HCT116 (cell line): ENCODE results near the gene EFCAB5. TPM values are rescaled to one million over a fixed set of nuclear protein-coding genes. Genes with fewer than 3 reads are reported as not detected.

ENCODE experiments used
- ATAC-seq: fragments of 200-7000 bp; cut with Tn5 transposase; 2 replicates; pipeline ENCODE4 v1.9.1; 2020; ENCODE audit warnings: mild to moderate bottlenecking, moderate library complexity
- BruUV-seq: library from RNA; stranded (reverse); fragments of 400-500 nt; replicated peaks from 2 replicates; lab custom pipeline; 2021; lab: Mats Ljungman, UMichigan
- CTCF ChIA-PET: fragments of 300-600 bp; sonication (Branson Sonifier 250); formaldehyde crosslinking; loops from one replicate; lab custom pipeline; 2021; ENCODE audit warnings: antibody characterized with exemption; lab: Charles Lee
- POLR2A ChIA-PET: fragments of 300-600, 350-600 bp; sonication (Branson Sonifier 250); formaldehyde crosslinking; loops from one replicate; lab custom pipeline; 2021; ENCODE audit warnings: antibody characterized with exemption; lab: Charles Lee
- RAD21 ChIA-PET, 2 experiments: fragments of 300-600 bp; sonication (Branson Sonifier 250); formaldehyde crosslinking; loops; one replicate each; lab custom pipeline; 2023; ENCODE audit warnings: low total read pairs in 2 of 2; ENCODE audit not compliant: uncharacterized antibody in 2 of 2, unreplicated experiment in 2 of 2, low non-redundant PET in 1 of 2; lab: Charles Lee
- DNase-seq: peaks from one replicate; pipeline ENCODE4 v3.0.0-alpha.2; 2010; ENCODE audit warnings: low read depth, low spot score
- H2AFZ ChIP-seq: fragments of 200-600 bp; shearing (Covaris generic), sonication (generic); 2 replicates; pipeline ENCODE4 v1.6.1; 2017; ENCODE audit warnings: low read depth, mixed run types, mixed read lengths, antibody characterized with exemption, low read length; ENCODE audit not compliant: poor library complexity, severe bottlenecking
- H3K27ac ChIP-seq: 2 replicates; pipeline ENCODE4 v1.5.1; 2012; ENCODE audit warnings: low read depth, low read length
- H3K27me3 ChIP-seq: fragments of 200-600 bp; sonication (generic); 2 replicates; pipeline ENCODE4 v1.6.1; 2016; ENCODE audit warnings: mixed run types, low read length, mixed read lengths; ENCODE audit not compliant: insufficient read depth
- H3K36me3 ChIP-seq, 2 experiments: fragments of 200-500 bp in 1 of 2; fragments of 200-600 bp in 1 of 2; sonication (Bioruptor generic) in 1 of 2; sonication (generic) in 1 of 2; 2 replicates each; pipeline versions ENCODE4 v1.5.1 to v1.6.1; 2014 to 2016; ENCODE audit warnings: low read length in 2 of 2, inconsistent platforms in 1 of 2, mixed read lengths in 1 of 2, mixed run types in 1 of 2; ENCODE audit not compliant: insufficient read depth in 2 of 2, control insufficient read depth in 1 of 2
- H3K4me1 ChIP-seq, 2 experiments: fragments of 200-600 bp in 1 of 2; sonication (generic) in 1 of 2; 2 replicates each; pipeline versions ENCODE4 v1.5.1 to v1.6.1; 2012 to 2017; ENCODE audit warnings: low read length in 2 of 2, inconsistent platforms in 1 of 2, mild to moderate bottlenecking in 1 of 2, mixed read lengths in 1 of 2, mixed run types in 1 of 2, moderate library complexity in 1 of 2; ENCODE audit not compliant: insufficient read depth in 2 of 2, control insufficient read depth in 1 of 2
- H3K4me2 ChIP-seq: fragments of 200-600 bp; sonication (generic); 2 replicates; pipeline ENCODE4 v1.6.1; 2017; ENCODE audit warnings: mixed run types, low read length, mixed read lengths
- H3K4me3 ChIP-seq, 2 experiments: fragments of 200-600 bp in 1 of 2; sonication (generic) in 1 of 2; replicated peaks in 1 of 2; 2 replicates each; pipeline ENCODE4 v1.5.1; 2011 to 2016; ENCODE audit warnings: low read length in 2 of 2, control low read depth in 1 of 2, low read depth in 1 of 2, mild to moderate bottlenecking in 1 of 2, mixed read lengths in 1 of 2, mixed run types in 1 of 2
- H3K79me2 ChIP-seq: fragments of 200-600 bp; sonication (generic); 2 replicates; pipeline ENCODE4 v1.6.1; 2017; ENCODE audit warnings: mild to moderate bottlenecking, mixed run types, low read length, moderate library complexity, mixed read lengths; ENCODE audit not compliant: insufficient read depth
- H3K9ac ChIP-seq: fragments of 200-600 bp; sonication (generic); 2 replicates; pipeline ENCODE4 v1.6.1; 2016; ENCODE audit warnings: low read length, mixed read lengths
- H3K9me2 ChIP-seq: fragments of 200-600 bp; sonication (generic), shearing (Covaris generic); 2 replicates; pipeline ENCODE4 v1.6.1; 2017; ENCODE audit warnings: mixed run types, mild to moderate bottlenecking, moderate library complexity; ENCODE audit not compliant: insufficient read depth
- H3K9me3 ChIP-seq, 2 experiments: fragments of 200-500 bp in 1 of 2; fragments of 200-600 bp in 1 of 2; sonication (Bioruptor generic) in 1 of 2; sonication (generic) in 1 of 2; 2 replicates each; pipeline ENCODE4 v1.6.1; 2014 to 2017; ENCODE audit warnings: low read length in 2 of 2, mixed read lengths in 2 of 2, inconsistent platforms in 1 of 2, low read depth in 1 of 2, mild to moderate bottlenecking in 1 of 2, mixed run types in 1 of 2, moderate library complexity in 1 of 2; ENCODE audit not compliant: control insufficient read depth in 1 of 2, insufficient read depth in 1 of 2
- H4K20me1 ChIP-seq: fragments of 200-600 bp; sonication (generic), shearing (Covaris generic); 2 replicates; pipeline ENCODE4 v1.6.1; 2017; ENCODE audit warnings: mixed run types, mild to moderate bottlenecking, moderate library complexity; ENCODE audit not compliant: insufficient read depth
- ATF3 ChIP-seq: IDR thresholded peaks from 2 replicates; pipeline ENCODE4 v1.6.1; 2012
- CBX3 ChIP-seq: IDR thresholded peaks from 2 replicates; pipeline ENCODE4 v1.6.1; 2012; ENCODE audit warnings: low read depth
- CEBPB ChIP-seq: IDR thresholded peaks from 2 replicates; pipeline ENCODE4 v1.6.1; 2012; ENCODE audit warnings: low read depth
- CTCF ChIP-seq, 3 experiments: fragments of 200-600 bp in 1 of 3; sonication (generic) in 1 of 3; IDR thresholded peaks in 2 of 3; conservative IDR thresholded peaks in 1 of 3; 2 replicates each; pipeline ENCODE4 v1.5.1; 2012 to 2017; ENCODE audit warnings: low read depth in 2 of 3, low read length in 2 of 3, antibody characterized with exemption in 1 of 3, borderline replicate concordance in 1 of 3, control low read depth in 1 of 3, mild to moderate bottlenecking in 1 of 3, mixed read lengths in 1 of 3, mixed run types in 1 of 3, moderate library complexity in 1 of 3; ENCODE audit not compliant: insufficient read depth in 1 of 3
- ELF1 ChIP-seq: IDR thresholded peaks from 2 replicates; pipeline ENCODE4 v1.6.1; 2012; ENCODE audit warnings: low read depth, borderline replicate concordance
- EZH2 ChIP-seq: fragments of 200-600 bp; sonication (generic); IDR thresholded peaks from 2 replicates; pipeline ENCODE4 v1.6.1; 2017; ENCODE audit warnings: antibody characterized with exemption, mixed run types
- JUND ChIP-seq: IDR thresholded peaks from 2 replicates; pipeline ENCODE4 v1.6.1; 2012
- MAX ChIP-seq: IDR thresholded peaks from 2 replicates; pipeline ENCODE4 v1.6.1; 2012
- POLR2AphosphoS5 ChIP-seq: IDR thresholded peaks from 2 replicates; pipeline ENCODE4 v1.6.1; 2011; ENCODE audit warnings: mild to moderate bottlenecking, low read depth, low read length, moderate library complexity
- RAD21 ChIP-seq: IDR thresholded peaks from 2 replicates; pipeline ENCODE4 v1.6.1; 2012; ENCODE audit warnings: low read depth, mild to moderate bottlenecking
- SIN3A ChIP-seq: IDR thresholded peaks from 2 replicates; pipeline ENCODE4 v1.6.1; 2012; ENCODE audit warnings: low read depth
- SP1 ChIP-seq: IDR thresholded peaks from 2 replicates; pipeline ENCODE4 v1.6.1; 2012; ENCODE audit warnings: low read depth
- SRF ChIP-seq: IDR thresholded peaks from 2 replicates; pipeline ENCODE4 v1.6.1; 2012; ENCODE audit warnings: low read depth
- TCF7L2 ChIP-seq: IDR thresholded peaks from 2 replicates; pipeline ENCODE4 v1.7.0; 2011; ENCODE audit warnings: borderline replicate concordance, inconsistent platforms; ENCODE audit not compliant: insufficient read depth, insufficient read length; ENCODE audit errors: extremely low read depth
- YY1 ChIP-seq: IDR thresholded peaks from 2 replicates; pipeline ENCODE4 v1.6.1; 2011; ENCODE audit warnings: low read length, low read depth, moderate library complexity, mild to moderate bottlenecking; ENCODE audit not compliant: insufficient replicate concordance; ENCODE audit errors: extremely low read depth
- ZBTB33 ChIP-seq: IDR thresholded peaks from 2 replicates; pipeline ENCODE4 v1.6.1; 2011; ENCODE audit warnings: mild to moderate bottlenecking, low read length, moderate library complexity; ENCODE audit not compliant: insufficient replicate concordance; ENCODE audit errors: extremely low read depth
- ZFX ChIP-seq: fragments of 450-650 bp; IDR thresholded peaks from 2 replicates; pipeline ENCODE4 v1.6.1; 2017
- ZNF274 ChIP-seq: fragments of 200-500 bp; sonication (Bioruptor generic); IDR thresholded peaks from 2 replicates; pipeline ENCODE4 v1.6.1; 2014; ENCODE audit warnings: mild to moderate bottlenecking, low read depth, low read length, inconsistent platforms
- intact Hi-C: fragments of 100-400 bp; cut with micrococcal nuclease; formaldehyde crosslinking; loops from 2 replicates; pipeline ENCODE4 v1.10.0; 2022
- total RNA-seq: library from RNA; stranded (reverse); gene quantifications from one replicate; pipeline ENCODE4 v1.2.1, GENCODE V29; 2021; ENCODE audit not compliant: unreplicated experiment

Gene EFCAB5
- total RNA-seq, 1 experiment from 2014 or later: 0.17 TPM

DNA sequence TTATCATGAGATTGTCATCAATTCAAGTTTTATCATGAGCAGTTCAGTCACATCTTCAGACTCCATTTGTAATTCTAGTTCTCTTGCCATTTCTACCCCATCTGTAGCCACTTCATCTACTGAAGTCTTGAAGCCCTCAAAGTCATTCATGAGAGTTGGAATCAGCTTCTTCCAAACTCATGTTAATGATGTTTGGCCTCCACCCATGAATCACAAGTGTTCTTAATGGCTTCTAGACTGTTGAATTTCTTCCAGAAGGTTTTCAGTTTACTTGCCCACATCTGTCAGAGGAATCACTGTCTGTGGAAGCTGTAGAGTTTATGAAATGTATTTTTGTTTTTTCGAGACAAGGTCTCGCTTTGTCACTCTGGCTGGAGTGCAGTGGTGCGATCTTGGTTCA is 191.2 kb downstream of the EFCAB5 start:
- H3K9me2 ChIP-seq: no peaks in the 10 kb centered on the region
- peaks cover 23 to 24% of the 10 kb centered on the region in 2 experiments; a peak in 3 of 4 replicates for H3K36me3 ChIP-seq
- H3K4me1 ChIP-seq: no peaks in the 10 kb centered on the region
- ChIA-PET RAD21 (interaction anchor here in 1 of 2 experiments (0.6 kb wide), 1 partner anchor 191 kb away, joined by 4 read pairs; no protein-coding TSS in a partner anchor), CTCF (no interaction called here), POLR2A (interaction anchor here (0.6 kb wide), 1 partner anchor 369 kb away, joined by 9 read pairs; no protein-coding TSS in a partner anchor)
- H3K4me2 ChIP-seq: no peak overlapping the region
- H3K4me3 ChIP-seq: no peak overlapping the region
- intact Hi-C loops: no loop called here
- peaks cover 24% of the 10 kb centered on the region; the same call in 1 of the 2 replicates for H4K20me1 ChIP-seq
- H3K9ac ChIP-seq: no peak overlapping the region
- peaks cover 97% of the 10 kb centered on the region for H3K79me2 ChIP-seq
- no peaks in the 10 kb centered on the region for H3K9me3 ChIP-seq
- ATAC-seq: no peak
- no peaks in the 10 kb centered on the region for H3K27me3 ChIP-seq
- TF ChIP-seq POLR2AphosphoS5: no peak
- no peak for TF ChIP-seq ELF1
- TF ChIP-seq YY1: no peak
- no peak for TF ChIP-seq SIN3A
- TF ChIP-seq ZNF274: no peak
- TF ChIP-seq CEBPB: no peak
- no peak for TF ChIP-seq SP1
- no peak for TF ChIP-seq JUND
- TF ChIP-seq ZBTB33: no peak
- no peak for TF ChIP-seq ZFX
- TF ChIP-seq TCF7L2: no peak
- no peak for TF ChIP-seq ATF3
- TF ChIP-seq CBX3: no peak
- TF ChIP-seq MAX: no peak
- no peak for TF ChIP-seq RAD21
- TF ChIP-seq CTCF (IDR thresholded peaks at IDR 0.05 in 2 of 3, conservative IDR thresholded peaks at IDR 0.05 in 1 of 3; ENCODE audit: borderline replicate concordance in 1 of 3, insufficient read depth in 1 of 3, low read depth in 2 of 3, low read length in 2 of 3): no peak
- TF ChIP-seq SRF: no peak
- TF ChIP-seq EZH2: no peak
- no peak overlapping the region for H2AFZ ChIP-seq
- no TSS peak for BruUV-seq
- no peak for DNase-seq
- no peak overlapping the region for H3K27ac ChIP-seq
